ENCODE data around the gene ALOXE3.

- TF ChIP-seq POLR2A (IDR thresholded peaks at IDR 0.05) (no peak), CTCF (IDR thresholded peaks at IDR 0.05 in 4 of 5, conservative IDR thresholded peaks at IDR 0.05 in 1 of 5) (peak in 2 of 5 experiments; percentile 15 to 21)
Measured at GRCh38 chr17:8080208-8080798, 38.0 kb downstream of the ALOXE3 start.
